ENCODE data around the gene DPF3. TPM values are rescaled to one million over a fixed set of nuclear protein-coding genes. Genes with fewer than 3 reads are reported as not detected.

DPF3 gene
- total RNA-seq, 1 experiment from 2014 or later, result not detected

GRCh38 chr14:72714871-72715214, 179.1 kb downstream of the DPF3 start:
- no peak overlapping the region for H3K27ac ChIP-seq (ENCODE audit: low read length)
- H3K4me3 ChIP-seq (ENCODE audit: low read depth in 2 of 2, low read length in 2 of 2), result no peak overlapping the region
- ChIA-PET CTCF (no interaction called here), POLR2A (no interaction called here)
- no peaks in the 10 kb centered on the region for H3K4me1 ChIP-seq (ENCODE audit: control insufficient read depth, insufficient read depth, low read length)
- TF ChIP-seq REST (IDR thresholded peaks at IDR 0.05; ENCODE audit: insufficient read depth in 1 of 2, low read depth in 2 of 2, low read length in 1 of 2), result no peak
- TF ChIP-seq TCF7L2 (IDR thresholded peaks at IDR 0.05; ENCODE audit: low read depth, low read length), result no peak
- no peak for TF ChIP-seq SIN3A (IDR thresholded peaks at IDR 0.05; ENCODE audit: borderline replicate concordance, insufficient read depth, low read depth, low read length)
- no peak for TF ChIP-seq CTCF (IDR thresholded peaks at IDR 0.05)
- no peak for TF ChIP-seq POLR2AphosphoS5 (IDR thresholded peaks at IDR 0.05; ENCODE audit: low read depth, low read length)
- ATAC-seq (0 out of 2 replicates have a peak, but pooled peaks have one; percentile 46), DNase-seq (ENCODE audit: low read depth, low spot score) (no peak)
- intact Hi-C loops (cut with micrococcal nuclease; ENCODE audit: unreplicated experiment), result no loop called here
- H3K27me3 ChIP-seq (ENCODE audit: control insufficient read depth, insufficient read depth, low read length), result no peaks in the 10 kb centered on the region; the same call in 1 of the 2 replicates
- no peaks in the 10 kb centered on the region for H3K36me3 ChIP-seq (ENCODE audit: control insufficient read depth, insufficient read depth, low read length)
- in situ Hi-C loops (cut with HindIII; ENCODE audit: low pct_unique_long_range_greater_than_20kb, low sequenced_read_pairs), result no loop called here
- H3K9me3 ChIP-seq (ENCODE audit: control insufficient read depth, insufficient read depth, low read depth, low read length), result no peaks in the 10 kb centered on the region
- no TSS peak for BruUV-seq (replicated peaks)

- intact Hi-C loops (cut with micrococcal nuclease; ENCODE audit: unreplicated experiment) (no loop called here), in situ Hi-C loops (cut with HindIII; ENCODE audit: low pct_unique_long_range_greater_than_20kb, low sequenced_read_pairs) (no loop called here)
- H3K27ac ChIP-seq (ENCODE audit: low read length), result no peak overlapping the region
- TF ChIP-seq POLR2AphosphoS5 (IDR thresholded peaks at IDR 0.05; ENCODE audit: low read depth, low read length) (no peak), TCF7L2 (IDR thresholded peaks at IDR 0.05; ENCODE audit: low read depth, low read length) (no peak), CTCF (IDR thresholded peaks at IDR 0.05) (no peak), SIN3A (IDR thresholded peaks at IDR 0.05; ENCODE audit: borderline replicate concordance, insufficient read depth, low read depth, low read length) (no peak), REST (IDR thresholded peaks at IDR 0.05; ENCODE audit: insufficient read depth in 1 of 2, low read depth in 2 of 2, low read length in 1 of 2) (no peak)
- CTCF ChIA-PET, result no interaction called here
- H3K36me3 ChIP-seq (ENCODE audit: control insufficient read depth, insufficient read depth, low read length), result no peaks in the 10 kb centered on the region
- H3K4me1 ChIP-seq (ENCODE audit: control insufficient read depth, insufficient read depth, low read length), result no peaks in the 10 kb centered on the region
- ATAC-seq (no peak), DNase-seq (ENCODE audit: low read depth, low spot score) (no peak)
- no peak overlapping the region for H3K4me3 ChIP-seq (ENCODE audit: low read depth in 2 of 2, low read length in 2 of 2)
- POLR2A ChIA-PET, result no interaction called here
- no peaks in the 10 kb centered on the region for H3K9me3 ChIP-seq (ENCODE audit: control insufficient read depth, insufficient read depth, low read depth, low read length)
- no peaks in the 10 kb centered on the region; the same call in 1 of the 2 replicates for H3K27me3 ChIP-seq (ENCODE audit: control insufficient read depth, insufficient read depth, low read length)
- BruUV-seq (replicated peaks), result no TSS peak
Measured at GRCh38 chr14:72714094-72714493, 179.8 kb downstream of the DPF3 start.
